Large intestine (tissue), 3 donors: ENCODE results near the gene WDR88. TPM values are rescaled to one million over a fixed set of nuclear protein-coding genes. Genes with fewer than 3 reads are reported as not detected.
A peak's percentile ranks its signal among the peaks of the same experiment; 100 is the strongest.
"Not testable (repeated sequence)": the region's sequence is repeated elsewhere in the genome, so short reads cannot be mapped to it uniquely, and the experiment has no call there.

Experiments
- DNase-seq, 2 donors: peaks; one replicate each; pipeline versions ENCODE4 v3.0.0 to v3.0.0-alpha.2; 2013
- H3K27ac ChIP-seq: one replicate; pipeline ENCODE4 v1.5.1; 2013; ENCODE audit warnings: low read length
- H3K27me3 ChIP-seq: 2 replicates; pipeline ENCODE4 v1.6.1; 2013; ENCODE audit warnings: low read length; ENCODE audit not compliant: control insufficient read depth, insufficient read depth
- H3K36me3 ChIP-seq: 2 replicates; pipeline ENCODE4 v1.6.1; 2013; ENCODE audit warnings: low read length; ENCODE audit not compliant: control insufficient read depth, insufficient read depth
- H3K4me1 ChIP-seq: one replicate; pipeline ENCODE4 v1.6.1; 2013; ENCODE audit warnings: low read length; ENCODE audit not compliant: control insufficient read depth, insufficient read depth
- H3K4me3 ChIP-seq: one replicate; pipeline ENCODE4 v1.5.1; 2013; ENCODE audit warnings: low read length
- H3K9me3 ChIP-seq: one replicate; pipeline ENCODE4 v1.6.1; 2013; ENCODE audit warnings: mild to moderate bottlenecking, low read depth, low read length, moderate library complexity; ENCODE audit not compliant: control insufficient read depth
- WGBS: methylation state at CpG from one replicate; pipeline ENCODE4 v1.1.5; 2013; ENCODE audit warnings: low lambda C conversion rate; ENCODE audit not compliant: insufficient coverage; 5-methylcytosine and 5-hydroxymethylcytosine counted together
- polyA plus RNA-seq: library from polyadenylated mRNA; unstranded; fragments of 120-200 nt; gene quantifications from one replicate; pipeline ENCODE4 v1.2.1, GENCODE V29; 2013

WDR88 gene
- polyA plus RNA-seq, 1 donor = 0.54 TPM

GRCh38 chr19:33126712-33127111, 5.2 kb upstream of the WDR88 start:
- WGBS = no CpG with 5 or more reads among the region's 8 CpGs
- H3K4me3 ChIP-seq, H3K4me1 ChIP-seq, H3K27me3 ChIP-seq, H3K27ac ChIP-seq, DNase-seq, H3K9me3 ChIP-seq: not testable (repeated sequence)
- peaks cover 52% of the 10 kb centered on the region for H3K36me3 ChIP-seq

GRCh38 chr19:33129901-33130300, 2.0 kb upstream of the WDR88 start:
- H3K27ac ChIP-seq = no peak overlapping the region
- no peak overlapping the region for H3K4me3 ChIP-seq
- no peaks in the 10 kb centered on the region for H3K9me3 ChIP-seq
- DNase-seq = no peak
- peaks cover 45% of the 10 kb centered on the region for H3K36me3 ChIP-seq
- H3K27me3 ChIP-seq = no peaks in the 10 kb centered on the region
- WGBS = 80% methylated on average over 1 of the region's 6 CpGs
- H3K4me1 ChIP-seq = no peaks in the 10 kb centered on the region

- H3K27me3 ChIP-seq = peaks cover 4% of the 10 kb centered on the region
- no peak overlapping the region for H3K27ac ChIP-seq
- no peaks in the 10 kb centered on the region for H3K9me3 ChIP-seq
- H3K4me3 ChIP-seq = no peak overlapping the region
- WGBS = 100% methylated on average over 1 of the region's 6 CpGs
- no peaks in the 10 kb centered on the region for H3K4me1 ChIP-seq
- DNase-seq = no peak
- H3K36me3 ChIP-seq = peaks cover 40% of the 10 kb centered on the region
Measured at GRCh38 chr19:33130433-33130832, 1.5 kb upstream of the WDR88 start.

GRCh38 chr19:33132425-33132824, 511 bp downstream of the WDR88 start:
- DNase-seq = no peak
- no peak overlapping the region for H3K27ac ChIP-seq
- H3K4me3 ChIP-seq = no peak overlapping the region
- WGBS = no CpG with 5 or more reads among the region's 15 CpGs
- no peaks in the 10 kb centered on the region for H3K4me1 ChIP-seq
- H3K9me3 ChIP-seq = no peaks in the 10 kb centered on the region
- H3K27me3 ChIP-seq = peaks cover 4% of the 10 kb centered on the region
- H3K36me3 ChIP-seq = peaks cover 28% of the 10 kb centered on the region

- Histone ChIP-seq H3K27ac (no peak overlapping the region), H3K4me3 (no peak overlapping the region), H3K27me3 (peaks cover 4% of the 10 kb centered on the region), H3K36me3 (peaks cover 20% of the 10 kb centered on the region), H3K9me3 (no peaks in the 10 kb centered on the region), H3K4me1 (no peaks in the 10 kb centered on the region)
- peak; percentile 17 to 45 for DNase-seq
- no CpG with 5 or more reads among the region's 13 CpGs for WGBS
Measured at GRCh38 chr19:33133438-33134031, 1.6 kb downstream of the WDR88 start.

GRCh38 chr19:33134571-33135041, 2.7 kb downstream of the WDR88 start:
- no CpG with 5 or more reads among the region's 38 CpGs for WGBS
- Histone ChIP-seq H3K27ac (no peak overlapping the region), H3K4me3 (no peak overlapping the region), H3K27me3 (peaks cover 4% of the 10 kb centered on the region), H3K9me3 (no peaks in the 10 kb centered on the region), H3K4me1 (no peaks in the 10 kb centered on the region), H3K36me3 (peaks cover 10% of the 10 kb centered on the region)
- peak; percentile 9 to 22 for DNase-seq

GRCh38 chr19:33139165-33139564, 7.3 kb downstream of the WDR88 start:
- H3K4me3 ChIP-seq = no peak overlapping the region
- H3K4me1 ChIP-seq = no peaks in the 10 kb centered on the region
- DNase-seq = no peak
- H3K36me3 ChIP-seq = no peaks in the 10 kb centered on the region
- H3K9me3 ChIP-seq = no peaks in the 10 kb centered on the region
- H3K27ac ChIP-seq = no peak overlapping the region
- H3K27me3 ChIP-seq = peaks cover 4% of the 10 kb centered on the region
- WGBS = 0% methylated on average over 1 of the region's 4 CpGs

- Histone ChIP-seq H3K27me3 (no peaks in the 10 kb centered on the region), H3K36me3 (no peaks in the 10 kb centered on the region), H3K9me3 (no peaks in the 10 kb centered on the region), H3K4me1 (no peaks in the 10 kb centered on the region), H3K4me3 (no peak overlapping the region), H3K27ac (no peak overlapping the region)
- DNase-seq = peak; percentile 37 to 44
- WGBS = no CpG with 5 or more reads among the region's 23 CpGs
Measured at GRCh38 chr19:33143897-33144405, 12.0 kb downstream of the WDR88 start.

GRCh38 chr19:33146209-33146608, 14.3 kb downstream of the WDR88 start:
- Histone ChIP-seq H3K36me3 (no peaks in the 10 kb centered on the region), H3K27ac (no peak overlapping the region), H3K9me3 (no peaks in the 10 kb centered on the region), H3K4me1 (no peaks in the 10 kb centered on the region), H3K27me3 (no peaks in the 10 kb centered on the region), H3K4me3 (no peak overlapping the region)
- WGBS = no CpG with 5 or more reads among the region's 9 CpGs
- no peak for DNase-seq

- no peaks in the 10 kb centered on the region for H3K27me3 ChIP-seq
- no peaks in the 10 kb centered on the region for H3K36me3 ChIP-seq
- H3K9me3 ChIP-seq = no peaks in the 10 kb centered on the region
- H3K4me3 ChIP-seq = no peak overlapping the region
- WGBS = no CpG with 5 or more reads among the region's 6 CpGs
- no peaks in the 10 kb centered on the region for H3K4me1 ChIP-seq
- no peak overlapping the region for H3K27ac ChIP-seq
- DNase-seq = no peak
Measured at GRCh38 chr19:33147538-33147937, 15.6 kb downstream of the WDR88 start.
